ENCODE data around the gene CLIP1. TPM values are rescaled to one million over a fixed set of nuclear protein-coding genes. Genes with fewer than 3 reads are reported as not detected.

CLIP1 gene
- polyA plus RNA-seq, 1 of the 3 experiments (the other 2 are of a cell fraction) = 33.9 TPM

GRCh38 chr12:122225683-122226365 lies 196.6 kb downstream of the CLIP1 start, which contains the start of gene DIABLO (continued):
- no peak for TF ChIP-seq IRF3 (IDR thresholded peaks at IDR 0.05; ENCODE audit: low read depth, low read length)
- no peak for TF ChIP-seq EP300 (IDR thresholded peaks at IDR 0.05; ENCODE audit: borderline replicate concordance in 1 of 2, low read depth in 1 of 2, low read length in 1 of 2)
- TF ChIP-seq RFX5 (IDR thresholded peaks at IDR 0.05; ENCODE audit: low read length) = peak; percentile 67; the same call in 1 of the 2 replicates
- no peak for TF ChIP-seq USF1 (IDR thresholded peaks at IDR 0.05; ENCODE audit: borderline replicate concordance, low read depth)
- 0 out of 2 replicates have a peak, but pooled peaks have one; percentile 23 for TF ChIP-seq MXI1 (IDR thresholded peaks at IDR 0.05; ENCODE audit: low read depth, low read length)
- TF ChIP-seq PBX3 (IDR thresholded peaks at IDR 0.05) = peak; percentile 52; the same call in 1 of the 2 replicates
- TF ChIP-seq TAF1 (IDR thresholded peaks at IDR 0.05; ENCODE audit: borderline replicate concordance, low read depth, low read length) = peak; percentile 96
- TF ChIP-seq GATA2 (CRISPR knock-in tag; IDR thresholded peaks at IDR 0.05) = no peak
- TF ChIP-seq RAD21 (IDR thresholded peaks at IDR 0.05; ENCODE audit: low read length) = 0 out of 2 replicates have a peak, but pooled peaks have one; percentile 10
- peak; percentile 67; the same call in 1 of the 2 replicates for TF ChIP-seq ELF1 (IDR thresholded peaks at IDR 0.05)

Other genes with a start within 250 kb of the CLIP1 start
- not detected in 2 replicates for gene IL31, start 248.4 kb downstream of the CLIP1 start, polyA plus RNA-seq (2012; rRNA removed)
- 0.94 and 1.4 TPM in 2 replicates for gene LRRC43, start 239.5 kb downstream of the CLIP1 start, polyA plus RNA-seq (2012; rRNA removed)
- gene B3GNT4, start 219.0 kb downstream of the CLIP1 start, polyA plus RNA-seq (2012; rRNA removed) = 0.81 and 0.84 TPM in 2 replicates
- 65.6 and 78.9 TPM in 2 replicates for gene DIABLO, start 196.6 kb downstream of the CLIP1 start, polyA plus RNA-seq (2012; rRNA removed)
- gene VPS33A, start 156.2 kb downstream of the CLIP1 start, polyA plus RNA-seq (2012; rRNA removed) = 17.0 and 18.4 TPM in 2 replicates
- 11.3 and 14.0 TPM in 2 replicates for gene ZCCHC8, start 78.3 kb upstream of the CLIP1 start, polyA plus RNA-seq (2012; rRNA removed)
- 24.8 and 25.3 TPM in 2 replicates for gene RSRC2, start 104.3 kb upstream of the CLIP1 start, polyA plus RNA-seq (2012; rRNA removed)
- 13.2 and 17.2 TPM in 2 replicates for gene KNTC1, start 104.6 kb upstream of the CLIP1 start, polyA plus RNA-seq (2012; rRNA removed)